ENCODE measurements around the gene TXNL4B.

TXNL4B gene

GRCh38 chr16:72093448-72094265 lies at the start of gene TXNL4B, which contains the start of gene DHX38:
Gene TXNL4B, minus strand, starts transcription at chr16:72093620. Its CDS starts 2,871 bp downstream, at chr16:72090749.
Gene DHX38, plus strand, starts transcription at chr16:72093847. Its CDS starts 2,311 bp downstream, at chr16:72096158.
- DNase-seq (ENCODE audit: low read depth, low spot score): peak; percentile 98

- no peak for DNase-seq (ENCODE audit: low read depth, low spot score)
These were observed 49.1 kb upstream of the TXNL4B start for GRCh38 chr16:72142476-72142875.

GRCh38 chr16:72139908-72140307 lies 46.5 kb upstream of the TXNL4B start:
- no peak for DNase-seq (ENCODE audit: low read depth, low spot score)

- DNase-seq (ENCODE audit: low read depth, low spot score): no peak
These were observed 44.7 kb upstream of the TXNL4B start for GRCh38 chr16:72138064-72138572.

GRCh38 chr16:72137380-72138063 lies 44.1 kb upstream of the TXNL4B start:
- no peak for DNase-seq (ENCODE audit: low read depth, low spot score)

- DNase-seq (ENCODE audit: low read depth, low spot score): no peak
These were observed 41.1 kb upstream of the TXNL4B start for GRCh38 chr16:72134507-72134906.

GRCh38 chr16:72132726-72133125 lies 39.3 kb upstream of the TXNL4B start:
- DNase-seq (ENCODE audit: low read depth, low spot score): no peak

GRCh38 chr16:72131036-72131435 lies 37.6 kb upstream of the TXNL4B start:
- DNase-seq (ENCODE audit: low read depth, low spot score): no peak

- DNase-seq (ENCODE audit: low read depth, low spot score): no peak
These were observed 36.7 kb upstream of the TXNL4B start for GRCh38 chr16:72129976-72130656.

GRCh38 chr16:72128701-72129100 lies 35.3 kb upstream of the TXNL4B start:
- no peak for DNase-seq (ENCODE audit: low read depth, low spot score)

- DNase-seq (ENCODE audit: low read depth, low spot score): no peak
These were observed 33.0 kb upstream of the TXNL4B start for GRCh38 chr16:72126429-72126765.

- no peak for DNase-seq (ENCODE audit: low read depth, low spot score)
These were observed 32.4 kb upstream of the TXNL4B start for GRCh38 chr16:72125635-72126428.

GRCh38 chr16:72124761-72125634 lies 31.6 kb upstream of the TXNL4B start:
- DNase-seq (ENCODE audit: low read depth, low spot score): peak; percentile 78

- DNase-seq (ENCODE audit: low read depth, low spot score): no peak
These were observed 30.7 kb upstream of the TXNL4B start for GRCh38 chr16:72124148-72124547.

GRCh38 chr16:72123426-72123825 lies 30.0 kb upstream of the TXNL4B start:
- DNase-seq (ENCODE audit: low read depth, low spot score): no peak

GRCh38 chr16:72122916-72123315 lies 29.5 kb upstream of the TXNL4B start:
- no peak for DNase-seq (ENCODE audit: low read depth, low spot score)

GRCh38 chr16:72122308-72122707 lies 28.9 kb upstream of the TXNL4B start:
- DNase-seq (ENCODE audit: low read depth, low spot score): no peak

GRCh38 chr16:72120026-72120425 lies 26.6 kb upstream of the TXNL4B start:
- DNase-seq (ENCODE audit: low read depth, low spot score): no peak

GRCh38 chr16:72113616-72113945 lies 20.2 kb upstream of the TXNL4B start:
- DNase-seq (ENCODE audit: low read depth, low spot score): no peak

- no peak for DNase-seq (ENCODE audit: low read depth, low spot score)
These were observed 19.6 kb upstream of the TXNL4B start for GRCh38 chr16:72112906-72113615.

Data from iPS DF 19.7 (cell line).